K562 (cell line): ENCODE data around the gene NRF1. TPM values are rescaled to one million over a fixed set of nuclear protein-coding genes. Genes with fewer than 3 reads are reported as not detected.
A peak's percentile ranks its signal among the peaks of the same experiment; 100 is the strongest.

ENCODE experiments used
- CEBPZ ChIP-seq: fragments of 150-350 bp; IDR thresholded peaks from 2 replicates; pipeline ENCODE4 v1.6.1; 2014; ENCODE audit warnings: low read depth, mild to moderate bottlenecking, low read length, borderline replicate concordance
- ESRRA ChIP-seq: fragments of 450-650 bp; IDR thresholded peaks from 2 replicates; pipeline ENCODE4 v1.6.1; 2014; ENCODE audit warnings: low read depth, mild to moderate bottlenecking, moderate library complexity, borderline replicate concordance
- ETV5 ChIP-seq: sonication (generic); formaldehyde crosslinking; IDR thresholded peaks from 2 replicates; pipeline ENCODE4 v1.4.0; 2020; ENCODE audit warnings: low read depth, mild to moderate bottlenecking, missing genetic modification reagents
- SMAD2 ChIP-seq: fragments of 150-350 bp; IDR thresholded peaks from 2 replicates; pipeline ENCODE4 v1.6.1; 2014; ENCODE audit warnings: low read depth, mild to moderate bottlenecking, low read length
- SMC3 ChIP-seq: conservative IDR thresholded peaks from 2 replicates; pipeline ENCODE4 v1.6.1; 2011; ENCODE audit warnings: low read depth, low read length, improper control_type of control experiment; ENCODE audit not compliant: insufficient read depth
- ZBTB11 ChIP-seq, 3 experiments: fragments of 200-800 bp in 1 of 3; fragments of 250-450 bp in 1 of 3; fragments of 450-650 bp in 1 of 3; sonication (Bioruptor Pico) in 1 of 3; sonication (Bioruptor generic) in 1 of 3; formaldehyde crosslinking in 1 of 3; IDR thresholded peaks; 2 replicates each; pipeline versions ENCODE4 v1.6.1 to v1.8.0; 2016 to 2022; ENCODE audit warnings: mild to moderate bottlenecking in 2 of 3, missing genetic modification characterization in 2 of 3, missing compliant biosample characterization in 1 of 3, moderate library complexity in 1 of 3
- ZNF79 ChIP-seq: fragments of 250-450 bp; sonication (Bioruptor Pico); IDR thresholded peaks from 2 replicates; pipeline ENCODE4 v1.4.0; 2020; ENCODE audit warnings: low read depth, mild to moderate bottlenecking, moderate library complexity
- ZSCAN29 ChIP-seq: fragments of 450-650 bp; IDR thresholded peaks from 2 replicates; pipeline ENCODE4 v1.6.1; 2017
- polyA plus RNA-seq, 8 experiments: library from polyadenylated mRNA; depleted of rRNA in 4 of 8; stranded (reverse) in 5 of 8; unstranded in 3 of 8; fragments of >200 nt; fragmentation: Nextera tagmentation in 2 of 8; fragmentation: Illumina TruSeq in 1 of 8; extraction: Ambion mirVana in 2 of 8; extraction: Trizol in 1 of 8; gene quantifications; 2 replicates each; pipeline versions ENCODE4 v1.2.1 to v1.2.3, GENCODE V29; 2011 to 2014; ENCODE audit warnings: inconsistent platforms in 1 of 8, missing spikeins in 1 of 8
- total RNA-seq, 7 experiments: library from RNA; depleted of rRNA in 6 of 7; stranded (reverse); fragments of >200 nt in 6 of 7; fragmentation: Illumina TruSeq in 2 of 7; extraction: Trizol in 2 of 7; gene quantifications; 2 replicates each; pipeline versions ENCODE4 v1.2.1 to v1.2.3, GENCODE V29; 2011 to 2021; ENCODE audit warnings: low replicate concordance in 1 of 7

Gene NRF1
- total and polyA plus RNA-seq, 9 of the 15 experiments (the other 6 are each of a cell fraction or from before 2014, with no cell fraction given) = 8.6 to 28.8 (median 20.3) TPM

- TF ChIP-seq CEBPZ = no peak
- TF ChIP-seq ZSCAN29 = no peak
- peak in 1 of 3 experiments; percentile 93; a peak in 2 of 6 replicates for TF ChIP-seq ZBTB11 (CRISPR knock-in tag; IDR thresholded peaks at IDR 0.05)
- TF ChIP-seq ZNF79 (CRISPR knock-in tag) = peak; percentile 75; the same call in 1 of the 2 replicates
- TF ChIP-seq SMAD2 = no peak
- 0 out of 2 replicates have a peak, but pooled peaks have one; percentile 37 for TF ChIP-seq ETV5 (CRISPR knock-in tag)
- TF ChIP-seq SMC3 = no peak
- peak; percentile 67; the same call in 1 of the 2 replicates for TF ChIP-seq ESRRA
- TF ChIP-seq, all 486 proteins: peak for 242
Observed at GRCh38 chr7:129719980-129720732, 108.6 kb downstream of the NRF1 start (continued).
